Kidney epithelial cell (primary cell): Measurements from ENCODE around the gene SWT1. TPM values are rescaled to one million over a fixed set of nuclear protein-coding genes. Genes with fewer than 3 reads are reported as not detected.

Experiments used
- DNase-seq: peaks from one replicate; pipeline ENCODE4 v3.0.0-alpha.2; 2010; ENCODE audit warnings: low read depth
- H3K27me3 ChIP-seq: 2 replicates; pipeline ENCODE4 v1.6.0; 2011; ENCODE audit warnings: low read length; ENCODE audit not compliant: control insufficient read depth, insufficient read depth
- H3K36me3 ChIP-seq: 2 replicates; pipeline ENCODE4 v1.5.1; 2011; ENCODE audit warnings: low read length; ENCODE audit not compliant: control insufficient read depth, insufficient read depth
- H3K4me3 ChIP-seq: 2 replicates; pipeline ENCODE4 v1.5.1; 2011; ENCODE audit warnings: low read depth, mild to moderate bottlenecking, control low read depth, low read length
- CTCF ChIP-seq: IDR thresholded peaks from 2 replicates; pipeline ENCODE4 v1.5.1; 2011; ENCODE audit warnings: mild to moderate bottlenecking, moderate library complexity, low read length, control low read depth, inconsistent platforms; ENCODE audit not compliant: insufficient read depth, poor library complexity, severe bottlenecking
- total RNA-seq: library from RNA; depleted of rRNA; stranded (reverse); fragments of >200 nt; gene quantifications from 2 replicates; pipeline ENCODE4 v1.2.3, GENCODE V29; 2015

The SWT1 gene
- total RNA-seq, 1 donor from 2014 or later, result 6.2 TPM

- no peak for TF ChIP-seq CTCF
- no peaks in the 10 kb centered on the region for H3K27me3 ChIP-seq
- H3K4me3 ChIP-seq, result peak overlapping the region; percentile 97
- no peak for DNase-seq
- H3K36me3 ChIP-seq, result no peaks in the 10 kb centered on the region
Measured at GRCh38 chr1:185314411-185314810, 157.4 kb downstream of the SWT1 start.

GRCh38 chr1:185315445-185316071 is 158.6 kb downstream of the SWT1 start:
- Histone ChIP-seq H3K27me3 (no peaks in the 10 kb centered on the region), H3K4me3 (peak overlapping the region; percentile 97), H3K36me3 (no peaks in the 10 kb centered on the region)
- no peak for DNase-seq
- TF ChIP-seq CTCF, result no peak

- peak; percentile 35 for DNase-seq
- peak overlapping the region; percentile 97 for H3K4me3 ChIP-seq
- TF ChIP-seq CTCF, result no peak
- H3K36me3 ChIP-seq, result no peaks in the 10 kb centered on the region
- H3K27me3 ChIP-seq, result no peaks in the 10 kb centered on the region
Measured at GRCh38 chr1:185316163-185317033, 159.4 kb downstream of the SWT1 start.

- DNase-seq, result peak; percentile 72
- peak within 1 kb of the TSS; percentile 97 for H3K4me3 ChIP-seq
- no peaks in the 10 kb centered on the region for H3K36me3 ChIP-seq
- H3K27me3 ChIP-seq, result no peaks in the 10 kb centered on the region
- peak; percentile 11 for TF ChIP-seq CTCF
Measured at GRCh38 chr1:185317034-185317885, 160.3 kb downstream of the SWT1 start, which contains the start of gene IVNS1ABP. Gene IVNS1ABP, minus strand, starts transcription at chr1:185317243. Its CDS starts 7,750 bp downstream, at chr1:185309493.

GRCh38 chr1:185317886-185318310 is 160.9 kb downstream of the SWT1 start:
- DNase-seq, result no peak
- H3K4me3 ChIP-seq, result peak overlapping the region; percentile 97
- TF ChIP-seq CTCF, result no peak
- H3K27me3 ChIP-seq, result no peaks in the 10 kb centered on the region
- H3K36me3 ChIP-seq, result no peaks in the 10 kb centered on the region
